ENCODE measurements around the gene HSD17B1. TPM values are rescaled to one million over a fixed set of nuclear protein-coding genes. Genes with fewer than 3 reads are reported as not detected.
A peak's percentile ranks its signal among the peaks of the same experiment; 100 is the strongest.

HSD17B1 gene
- total and polyA plus RNA-seq, 2 of the 13 experiments (the other 11 are each of a cell fraction or from before 2014, with no cell fraction given): 0.54 to 0.93 TPM

DNA sequence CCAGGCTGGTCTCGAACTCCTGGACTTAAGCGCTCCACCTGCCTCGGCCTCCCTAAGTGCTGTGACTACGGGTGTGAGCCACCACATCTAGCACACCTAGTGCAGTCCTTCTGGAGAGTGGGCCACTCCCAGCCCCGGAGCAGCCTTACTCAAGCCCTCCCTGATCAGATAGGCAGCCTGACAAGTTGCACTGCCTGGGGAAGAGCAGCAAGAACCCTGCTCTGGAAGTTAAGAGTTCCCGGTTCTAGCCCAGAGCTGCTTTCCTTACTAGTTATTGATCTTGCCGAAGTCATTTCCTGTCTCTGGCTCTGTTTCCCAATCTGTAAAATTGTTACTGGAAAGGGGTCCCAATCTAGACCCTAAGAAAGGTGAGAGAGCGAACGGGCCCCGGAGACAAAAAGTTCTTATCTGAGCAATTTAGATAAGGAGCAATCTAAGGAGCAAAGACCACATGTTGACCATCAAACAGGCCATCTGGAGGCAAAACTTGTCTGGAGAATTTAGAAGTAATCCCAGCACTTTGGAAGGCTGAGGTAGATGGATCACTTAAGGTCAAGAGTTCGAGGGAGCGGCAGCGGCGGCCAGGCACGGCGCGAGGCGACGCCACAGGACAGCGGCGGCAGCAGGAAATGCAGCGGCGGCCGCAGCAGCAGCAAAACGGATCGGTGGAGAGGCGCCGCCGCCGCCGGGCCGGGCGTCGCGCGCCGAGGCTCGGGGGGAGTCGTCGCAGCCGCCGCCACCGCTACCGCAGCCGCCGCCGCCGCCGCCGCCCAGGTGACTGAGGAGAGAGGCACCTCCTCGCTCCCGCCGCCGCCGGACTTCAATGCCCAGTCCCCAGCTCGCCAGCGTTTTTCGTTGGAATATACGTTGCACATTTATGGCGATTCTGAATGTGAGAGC, 21.0 kb upstream of the HSD17B1 start (continued):
- TF ChIP-seq, protein P1, sequence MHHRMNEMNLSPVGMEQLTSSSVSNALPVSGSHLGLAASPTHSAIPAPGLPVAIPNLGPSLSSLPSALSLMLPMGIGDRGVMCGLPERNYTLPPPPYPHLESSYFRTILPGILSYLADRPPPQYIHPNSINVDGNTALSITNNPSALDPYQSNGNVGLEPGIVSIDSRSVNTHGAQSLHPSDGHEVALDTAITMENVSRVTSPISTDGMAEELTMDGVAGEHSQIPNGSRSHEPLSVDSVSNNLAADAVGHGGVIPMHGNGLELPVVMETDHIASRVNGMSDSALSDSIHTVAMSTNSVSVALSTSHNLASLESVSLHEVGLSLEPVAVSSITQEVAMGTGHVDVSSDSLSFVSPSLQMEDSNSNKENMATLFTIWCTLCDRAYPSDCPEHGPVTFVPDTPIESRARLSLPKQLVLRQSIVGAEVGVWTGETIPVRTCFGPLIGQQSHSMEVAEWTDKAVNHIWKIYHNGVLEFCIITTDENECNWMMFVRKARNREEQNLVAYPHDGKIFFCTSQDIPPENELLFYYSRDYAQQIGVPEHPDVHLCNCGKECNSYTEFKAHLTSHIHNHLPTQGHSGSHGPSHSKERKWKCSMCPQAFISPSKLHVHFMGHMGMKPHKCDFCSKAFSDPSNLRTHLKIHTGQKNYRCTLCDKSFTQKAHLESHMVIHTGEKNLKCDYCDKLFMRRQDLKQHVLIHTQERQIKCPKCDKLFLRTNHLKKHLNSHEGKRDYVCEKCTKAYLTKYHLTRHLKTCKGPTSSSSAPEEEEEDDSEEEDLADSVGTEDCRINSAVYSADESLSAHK (CRISPR knock-in tag; IDR thresholded peaks at IDR 0.05; ENCODE audit: borderline replicate concordance): no peak
- TF ChIP-seq, protein P2, sequence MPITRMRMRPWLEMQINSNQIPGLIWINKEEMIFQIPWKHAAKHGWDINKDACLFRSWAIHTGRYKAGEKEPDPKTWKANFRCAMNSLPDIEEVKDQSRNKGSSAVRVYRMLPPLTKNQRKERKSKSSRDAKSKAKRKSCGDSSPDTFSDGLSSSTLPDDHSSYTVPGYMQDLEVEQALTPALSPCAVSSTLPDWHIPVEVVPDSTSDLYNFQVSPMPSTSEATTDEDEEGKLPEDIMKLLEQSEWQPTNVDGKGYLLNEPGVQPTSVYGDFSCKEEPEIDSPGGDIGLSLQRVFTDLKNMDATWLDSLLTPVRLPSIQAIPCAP (CRISPR knock-in tag; IDR thresholded peaks at IDR 0.05; ENCODE audit: low read depth): no peak
- no peak for TF ChIP-seq SIN3B (IDR thresholded peaks at IDR 0.05; ENCODE audit: low read length)
- TF ChIP-seq RAD21 (CRISPR knock-in tag; IDR thresholded peaks at IDR 0.05): peak; percentile 82
- TF ChIP-seq, protein P3, sequence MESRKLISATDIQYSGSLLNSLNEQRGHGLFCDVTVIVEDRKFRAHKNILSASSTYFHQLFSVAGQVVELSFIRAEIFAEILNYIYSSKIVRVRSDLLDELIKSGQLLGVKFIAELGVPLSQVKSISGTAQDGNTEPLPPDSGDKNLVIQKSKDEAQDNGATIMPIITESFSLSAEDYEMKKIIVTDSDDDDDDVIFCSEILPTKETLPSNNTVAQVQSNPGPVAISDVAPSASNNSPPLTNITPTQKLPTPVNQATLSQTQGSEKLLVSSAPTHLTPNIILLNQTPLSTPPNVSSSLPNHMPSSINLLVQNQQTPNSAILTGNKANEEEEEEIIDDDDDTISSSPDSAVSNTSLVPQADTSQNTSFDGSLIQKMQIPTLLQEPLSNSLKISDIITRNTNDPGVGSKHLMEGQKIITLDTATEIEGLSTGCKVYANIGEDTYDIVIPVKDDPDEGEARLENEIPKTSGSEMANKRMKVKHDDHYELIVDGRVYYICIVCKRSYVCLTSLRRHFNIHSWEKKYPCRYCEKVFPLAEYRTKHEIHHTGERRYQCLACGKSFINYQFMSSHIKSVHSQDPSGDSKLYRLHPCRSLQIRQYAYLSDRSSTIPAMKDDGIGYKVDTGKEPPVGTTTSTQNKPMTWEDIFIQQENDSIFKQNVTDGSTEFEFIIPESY (CRISPR knock-in tag; IDR thresholded peaks at IDR 0.05): no peak
- TF ChIP-seq YEATS4 (CRISPR knock-in tag; IDR thresholded peaks at IDR 0.05; ENCODE audit: borderline replicate concordance): no peak; the same call in 1 of the 2 replicates
- TF ChIP-seq ZNF136 (CRISPR knock-in tag; IDR thresholded peaks at IDR 0.05; ENCODE audit: low read depth): no peak
- no peak for TF ChIP-seq ZNF550 (CRISPR knock-in tag; IDR thresholded peaks at IDR 0.05; ENCODE audit: borderline replicate concordance)
- peak; percentile 69 for TF ChIP-seq ZNF205 (CRISPR knock-in tag; IDR thresholded peaks at IDR 0.05)
- TF ChIP-seq POLR2AphosphoS5 (IDR thresholded peaks at IDR 0.05; ENCODE audit: low read depth, low read length): peak; percentile 20; the same call in 1 of the 2 replicates
- no peak for TF ChIP-seq KDM4B (CRISPR knock-in tag; IDR thresholded peaks at IDR 0.05)
- TF ChIP-seq IKZF4 (CRISPR knock-in tag; IDR thresholded peaks at IDR 0.05; ENCODE audit: borderline replicate concordance, low read depth, not compliant biosample characterization): peak; percentile 76
- TF ChIP-seq, protein P4, sequence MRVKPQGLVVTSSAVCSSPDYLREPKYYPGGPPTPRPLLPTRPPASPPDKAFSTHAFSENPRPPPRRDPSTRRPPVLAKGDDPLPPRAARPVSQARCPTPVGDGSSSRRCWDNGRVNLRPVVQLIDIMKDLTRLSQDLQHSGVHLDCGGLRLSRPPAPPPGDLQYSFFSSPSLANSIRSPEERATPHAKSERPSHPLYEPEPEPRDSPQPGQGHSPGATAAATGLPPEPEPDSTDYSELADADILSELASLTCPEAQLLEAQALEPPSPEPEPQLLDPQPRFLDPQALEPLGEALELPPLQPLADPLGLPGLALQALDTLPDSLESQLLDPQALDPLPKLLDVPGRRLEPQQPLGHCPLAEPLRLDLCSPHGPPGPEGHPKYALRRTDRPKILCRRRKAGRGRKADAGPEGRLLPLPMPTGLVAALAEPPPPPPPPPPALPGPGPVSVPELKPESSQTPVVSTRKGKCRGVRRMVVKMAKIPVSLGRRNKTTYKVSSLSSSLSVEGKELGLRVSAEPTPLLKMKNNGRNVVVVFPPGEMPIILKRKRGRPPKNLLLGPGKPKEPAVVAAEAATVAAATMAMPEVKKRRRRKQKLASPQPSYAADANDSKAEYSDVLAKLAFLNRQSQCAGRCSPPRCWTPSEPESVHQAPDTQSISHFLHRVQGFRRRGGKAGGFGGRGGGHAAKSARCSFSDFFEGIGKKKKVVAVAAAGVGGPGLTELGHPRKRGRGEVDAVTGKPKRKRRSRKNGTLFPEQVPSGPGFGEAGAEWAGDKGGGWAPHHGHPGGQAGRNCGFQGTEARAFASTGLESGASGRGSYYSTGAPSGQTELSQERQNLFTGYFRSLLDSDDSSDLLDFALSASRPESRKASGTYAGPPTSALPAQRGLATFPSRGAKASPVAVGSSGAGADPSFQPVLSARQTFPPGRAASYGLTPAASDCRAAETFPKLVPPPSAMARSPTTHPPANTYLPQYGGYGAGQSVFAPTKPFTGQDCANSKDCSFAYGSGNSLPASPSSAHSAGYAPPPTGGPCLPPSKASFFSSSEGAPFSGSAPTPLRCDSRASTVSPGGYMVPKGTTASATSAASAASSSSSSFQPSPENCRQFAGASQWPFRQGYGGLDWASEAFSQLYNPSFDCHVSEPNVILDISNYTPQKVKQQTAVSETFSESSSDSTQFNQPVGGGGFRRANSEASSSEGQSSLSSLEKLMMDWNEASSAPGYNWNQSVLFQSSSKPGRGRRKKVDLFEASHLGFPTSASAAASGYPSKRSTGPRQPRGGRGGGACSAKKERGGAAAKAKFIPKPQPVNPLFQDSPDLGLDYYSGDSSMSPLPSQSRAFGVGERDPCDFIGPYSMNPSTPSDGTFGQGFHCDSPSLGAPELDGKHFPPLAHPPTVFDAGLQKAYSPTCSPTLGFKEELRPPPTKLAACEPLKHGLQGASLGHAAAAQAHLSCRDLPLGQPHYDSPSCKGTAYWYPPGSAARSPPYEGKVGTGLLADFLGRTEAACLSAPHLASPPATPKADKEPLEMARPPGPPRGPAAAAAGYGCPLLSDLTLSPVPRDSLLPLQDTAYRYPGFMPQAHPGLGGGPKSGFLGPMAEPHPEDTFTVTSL (CRISPR knock-in tag; IDR thresholded peaks at IDR 0.05; ENCODE audit: borderline replicate concordance): no peak
- no peak for TF ChIP-seq SOX6 (IDR thresholded peaks at IDR 0.05)
- no peak for TF ChIP-seq SOX6 (CRISPR knock-in tag; IDR thresholded peaks at IDR 0.05)
